Naive thymus-derived CD4-positive, alpha-beta T cell (primary cell): ENCODE measurements around the gene TUBB4A. TPM values are rescaled to one million over a fixed set of nuclear protein-coding genes. Genes with fewer than 3 reads are reported as not detected.

Source experiments
- ATAC-seq: fragments of 150-1000 bp; cut with Tn5 transposase; 2 replicates; pipeline ENCODE4 v1.10.0; 2021; ENCODE audit warnings: mild to moderate bottlenecking, moderate library complexity
- CTCF ChIA-PET: fragments of 350-600 bp; sonication (Branson Sonifier 250); formaldehyde crosslinking; loops from one replicate; lab custom pipeline; 2021; ENCODE audit warnings: antibody characterized with exemption; lab: Charles Lee
- POLR2A ChIA-PET: fragments of 350-600 bp; sonication (Branson Sonifier 250); formaldehyde crosslinking; loops from one replicate; lab custom pipeline; 2021; ENCODE audit warnings: antibody characterized with exemption, inconsistent platforms; lab: Charles Lee
- DNase-seq, 9 donors: peaks; one replicate each; pipeline versions ENCODE4 v3.0.0 to v3.0.0-alpha.2; 2020 to 2022; ENCODE audit warnings: mixed read lengths in 1 of 9
- H3K27ac ChIP-seq: one replicate; pipeline ENCODE4 v1.7.0; 2013; ENCODE audit warnings: mild to moderate bottlenecking, low read depth, low read length, moderate library complexity
- H3K27me3 ChIP-seq, 2 donors: one replicate each; pipeline ENCODE4 v1.7.0; 2013; ENCODE audit warnings: low read length in 2 of 2, mild to moderate bottlenecking in 2 of 2, moderate library complexity in 2 of 2; ENCODE audit not compliant: control insufficient read depth in 2 of 2, insufficient read depth in 2 of 2
- H3K36me3 ChIP-seq, 3 experiments: 1 replicate in 2 of 3; 2 replicates in 1 of 3; pipeline ENCODE4 v1.7.0; 2013; ENCODE audit warnings: low read length in 3 of 3, mild to moderate bottlenecking in 3 of 3, moderate library complexity in 1 of 3; ENCODE audit not compliant: insufficient read depth in 3 of 3, control insufficient read depth in 2 of 3
- H3K4me1 ChIP-seq, 2 donors: one replicate each; pipeline ENCODE4 v1.7.0; 2013; ENCODE audit warnings: low read length in 2 of 2, mild to moderate bottlenecking in 2 of 2, moderate library complexity in 1 of 2; ENCODE audit not compliant: control insufficient read depth in 2 of 2, insufficient read depth in 2 of 2
- H3K4me3 ChIP-seq: 2 replicates; pipeline ENCODE4 v1.7.0; 2013; ENCODE audit warnings: mild to moderate bottlenecking, low read length
- H3K9me3 ChIP-seq, 3 experiments: 1 replicate in 2 of 3; 2 replicates in 1 of 3; pipeline ENCODE4 v1.7.0; 2013; ENCODE audit warnings: low read length in 3 of 3; ENCODE audit not compliant: control insufficient read depth in 2 of 3
- H3K27ac Mint-ChIP-seq, 9 donors: one replicate each; pipeline ENCODE4 v1.8.0; 2020 to 2022; ENCODE audit warnings: mixed read lengths in 9 of 9, mild to moderate bottlenecking in 8 of 9, moderate library complexity in 5 of 9, inconsistent platforms in 2 of 9
- H3K27me3 Mint-ChIP-seq, 5 donors: one replicate each; pipeline ENCODE4 v1.8.0; 2021 to 2022; ENCODE audit warnings: mixed read lengths in 5 of 5, mild to moderate bottlenecking in 1 of 5
- H3K36me3 Mint-ChIP-seq, 5 donors: one replicate each; pipeline ENCODE4 v1.8.0; 2020 to 2022; ENCODE audit warnings: mixed read lengths in 5 of 5, mild to moderate bottlenecking in 3 of 5, inconsistent platforms in 1 of 5
- H3K4me1 Mint-ChIP-seq, 7 donors: one replicate each; pipeline ENCODE4 v1.8.0; 2020 to 2022; ENCODE audit warnings: mixed read lengths in 7 of 7, mild to moderate bottlenecking in 3 of 7, inconsistent platforms in 1 of 7
- H3K4me3 Mint-ChIP-seq, 10 donors: one replicate each; pipeline ENCODE4 v1.8.0; 2020 to 2022; ENCODE audit warnings: mild to moderate bottlenecking in 10 of 10, mixed read lengths in 10 of 10, moderate library complexity in 6 of 10, inconsistent platforms in 2 of 10
- H3K9me3 Mint-ChIP-seq, 11 donors: one replicate each; pipeline ENCODE4 v1.8.0; 2020 to 2022; ENCODE audit warnings: mixed read lengths in 11 of 11, mild to moderate bottlenecking in 4 of 11, inconsistent platforms in 1 of 11, moderate library complexity in 1 of 11
- intact Hi-C, 2 donors: fragments of 100-400 bp; cut with micrococcal nuclease; formaldehyde crosslinking; loops; one replicate each; pipeline ENCODE4 v1.15.1; 2023
- polyA plus RNA-seq, 2 donors: library from polyadenylated mRNA; unstranded; fragments of 300-500 nt; fragmentation: Illumina TruSeq; gene quantifications; one replicate each; pipeline ENCODE4 v1.2.3, GENCODE V29; 2021
- total RNA-seq, 6 experiments: library from RNA in 5 of 6; stranded (reverse) in 5 of 6; gene quantifications; 1 replicate in 5 of 6; 2 replicates in 1 of 6; pipeline ENCODE4 v1.2.3 and lab custom pipeline; 2021 to 2026

TUBB4A gene
- total and polyA plus RNA-seq, 7 experiments from 2014 or later: 1.5 to 7.6 (median 2.6) TPM

DNA sequence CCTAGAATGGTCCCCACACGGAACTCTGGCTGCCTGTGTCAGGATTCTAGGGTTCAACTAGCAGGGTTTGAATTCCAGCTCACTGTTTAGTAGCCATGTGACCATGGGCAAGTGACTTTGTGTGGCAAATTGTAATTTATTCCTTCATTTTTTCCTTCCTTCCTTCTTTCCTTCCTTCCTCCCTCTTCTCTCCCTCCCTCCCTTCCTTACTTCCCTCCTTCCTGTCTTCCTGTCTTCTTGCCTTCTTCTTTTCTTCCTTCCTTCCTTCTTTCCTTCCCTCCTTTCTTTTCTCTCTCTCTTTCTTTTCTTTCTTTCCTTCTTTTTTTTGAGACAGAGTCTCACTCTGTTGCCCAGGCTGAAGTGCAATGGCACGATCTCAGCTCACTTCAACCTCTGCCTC lies 12.0 kb downstream of the TUBB4A start:
- ATAC-seq (no peak), DNase-seq (no peak)
- H3K27me3 Mint-ChIP-seq: no peaks in the 10 kb centered on the region
- peaks cover 0 to 6% (median 0%) of the 10 kb centered on the region in 5 donors for H3K36me3 Mint-ChIP-seq
- H3K4me3 ChIP-seq: peak overlapping the region; percentile 14
- H3K4me3 Mint-ChIP-seq: peak overlapping the region in 5 of 10 donors; percentile 25 to 80 (median 57)
- H3K9me3 Mint-ChIP-seq: peaks cover 0 to 8% (median 4%) of the 10 kb centered on the region in 11 donors
- POLR2A ChIA-PET: interaction anchor here (0.6 to 1.1 kb wide), 3 partner anchors 9 to 278 kb away, joined by 3 to 5 read pairs (median 3); partner anchors contain the start of gene DENND1C
- CTCF ChIA-PET: no interaction called here
- H3K27ac ChIP-seq: no peak overlapping the region
- H3K9me3 ChIP-seq: peaks cover 0 to 6% (median 0%) of the 10 kb centered on the region in 3 experiments
- intact Hi-C loops: no loop called here
- H3K27me3 ChIP-seq: no peaks in the 10 kb centered on the region
- no peaks in the 10 kb centered on the region for H3K36me3 ChIP-seq
- peak overlapping the region in 2 of 9 donors; percentile 25 to 43 for H3K27ac Mint-ChIP-seq
- H3K4me1 ChIP-seq: peaks cover 0 to 6% of the 10 kb centered on the region in 2 donors
- peaks cover 0 to 9% (median 5%) of the 10 kb centered on the region in 7 donors for H3K4me1 Mint-ChIP-seq

DNA sequence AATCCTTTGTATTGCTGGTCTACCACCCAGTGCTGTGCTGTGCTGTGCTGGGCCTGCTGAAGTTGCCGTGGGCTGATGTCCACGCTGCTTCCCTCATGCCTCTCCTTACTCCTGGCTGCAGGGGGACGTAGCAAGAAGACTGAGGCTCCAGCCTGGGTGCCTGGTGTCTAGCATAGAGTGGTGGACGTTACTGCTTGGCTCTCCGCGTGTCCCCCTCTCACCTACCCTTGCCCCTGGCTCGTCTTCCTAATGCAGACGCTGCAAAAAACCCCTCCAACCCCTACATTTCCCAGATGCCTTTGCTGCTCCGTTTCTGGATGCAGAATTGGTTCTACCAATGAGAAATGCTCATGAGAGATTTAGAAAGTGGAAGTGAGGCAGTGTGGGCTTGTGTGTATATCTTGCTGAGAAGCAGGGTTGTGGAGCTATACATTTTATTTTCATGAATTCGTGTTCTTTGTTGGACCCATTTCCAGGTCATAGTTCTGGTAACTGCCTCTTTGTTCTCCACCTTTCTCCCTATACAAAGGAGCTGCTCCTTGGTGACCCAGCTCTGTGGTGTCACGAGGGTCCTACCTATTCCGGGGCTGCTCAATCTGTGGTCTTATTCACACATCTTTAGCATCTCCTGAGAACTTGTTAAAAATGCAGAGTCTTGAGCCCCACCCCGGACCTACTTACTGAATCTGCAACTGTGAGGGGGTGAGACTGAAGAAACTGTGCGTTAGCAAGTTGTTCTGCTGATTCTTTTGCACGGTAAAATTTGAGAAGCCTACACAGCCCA lies 12.6 kb downstream of the TUBB4A start:
- ATAC-seq: no peak
- H3K27me3 ChIP-seq: no peaks in the 10 kb centered on the region
- Mint-ChIP-seq H3K27ac (peak overlapping the region in 2 of 9 donors; percentile 25 to 38), H3K4me1 (peaks cover 0 to 9% (median 5%) of the 10 kb centered on the region in 7 donors), H3K27me3 (no peaks in the 10 kb centered on the region), H3K9me3 (peaks cover 0 to 8% (median 4%) of the 10 kb centered on the region in 11 donors), H3K4me3 (peak overlapping the region in 8 of 10 donors; percentile 16 to 80 (median 38)), H3K36me3 (peaks cover 0 to 6% (median 0%) of the 10 kb centered on the region in 5 donors)
- CTCF ChIA-PET: no interaction called here
- intact Hi-C loops: loop anchor here in 1 of 2 donors (10.0 kb wide), 1 partner anchor 65 kb away; the partner anchor contains the start of gene KHSRP
- peak overlapping the region; percentile 14 for H3K4me3 ChIP-seq
- no peak overlapping the region for H3K27ac ChIP-seq
- POLR2A ChIA-PET: interaction anchor here (0.6 to 1.1 kb wide), 5 partner anchors 8 to 278 kb away, joined by 3 to 5 read pairs (median 3); partner anchors contain the start of gene DENND1C
- no peaks in the 10 kb centered on the region for H3K36me3 ChIP-seq
- peaks cover 0 to 6% (median 0%) of the 10 kb centered on the region in 3 experiments for H3K9me3 ChIP-seq
- H3K4me1 ChIP-seq: peaks cover 0 to 6% of the 10 kb centered on the region in 2 donors
- no peak for DNase-seq

GRCh38 chr19:6484831-6485230 lies 17.3 kb downstream of the TUBB4A start:
- Mint-ChIP-seq H3K36me3 (peaks cover 0 to 8% (median 0%) of the 10 kb centered on the region in 5 donors), H3K27me3 (no peaks in the 10 kb centered on the region), H3K9me3 (no peaks in the 10 kb centered on the region), H3K4me1 (peaks cover 26 to 46% (median 36%) of the 10 kb centered on the region in 7 donors), H3K4me3 (no peak overlapping the region), H3K27ac (no peak overlapping the region)
- Histone ChIP-seq H3K4me1 (peaks cover 14 to 20% of the 10 kb centered on the region in 2 donors), H3K4me3 (no peak overlapping the region), H3K27me3 (no peaks in the 10 kb centered on the region), H3K36me3 (peaks cover 0 to 4% (median 0%) of the 10 kb centered on the region in 3 experiments), H3K27ac (no peak overlapping the region), H3K9me3 (no peaks in the 10 kb centered on the region)
- CTCF ChIA-PET: interaction anchor here (0.9 to 1.1 kb wide), 2 partner anchors 16 to 22 kb away, joined by 3 read pairs; no protein-coding TSS in a partner anchor
- ATAC-seq (no peak), DNase-seq (no peak)
- intact Hi-C loops: loop anchor here in 1 of 2 donors (10.0 kb wide), 1 partner anchor 60 kb away; the partner anchor contains the start of gene KHSRP
- POLR2A ChIA-PET: interaction anchor here (0.6 to 0.7 kb wide), 4 partner anchors 19 to 652 kb away, joined by 3 read pairs; no protein-coding TSS in a partner anchor

DNA sequence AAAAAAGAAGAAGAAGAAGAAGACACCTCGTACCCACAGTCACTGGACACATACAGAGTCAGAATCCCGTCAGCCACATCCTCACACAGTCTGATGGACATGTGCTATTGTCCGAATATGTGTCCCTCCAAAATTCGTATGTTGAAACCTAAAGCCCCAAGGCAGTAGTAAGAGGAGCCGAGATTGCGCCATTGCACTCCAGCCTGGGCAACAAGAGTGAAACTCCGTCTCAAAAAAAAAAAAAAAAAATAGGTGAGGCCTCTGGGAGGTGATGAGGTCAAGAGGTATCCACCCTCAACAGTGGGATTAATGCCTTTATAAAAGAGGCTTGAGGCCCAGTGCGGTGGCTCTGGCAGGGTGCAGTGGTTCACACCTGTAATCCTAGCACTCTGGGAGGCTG lies 17.9 kb downstream of the TUBB4A start:
- Histone ChIP-seq H3K27me3 (no peaks in the 10 kb centered on the region), H3K4me3 (no peak overlapping the region), H3K4me1 (peaks cover 19 to 25% of the 10 kb centered on the region in 2 donors), H3K9me3 (no peaks in the 10 kb centered on the region), H3K36me3 (peaks cover 0 to 4% (median 0%) of the 10 kb centered on the region in 3 experiments), H3K27ac (no peak overlapping the region)
- ChIA-PET POLR2A (interaction anchor here (0.7 to 1.1 kb wide), 2 partner anchors 25 to 29 kb away, joined by 3 to 4 read pairs; no protein-coding TSS in a partner anchor), CTCF (no interaction called here)
- Mint-ChIP-seq H3K27ac (no peak overlapping the region), H3K9me3 (no peaks in the 10 kb centered on the region), H3K27me3 (no peaks in the 10 kb centered on the region), H3K4me1 (peaks cover 30 to 46% (median 40%) of the 10 kb centered on the region in 7 donors), H3K4me3 (peak overlapping the region in 1 of 10 donors; percentile 23), H3K36me3 (peaks cover 0 to 8% (median 0%) of the 10 kb centered on the region in 5 donors)
- no peak for DNase-seq
- intact Hi-C loops: loop anchor here in 1 of 2 donors (10.0 kb wide), 1 partner anchor 59 kb away; the partner anchor contains the start of gene KHSRP
- ATAC-seq: no peak

GRCh38 chr19:6483235-6483634 lies 18.9 kb downstream of the TUBB4A start:
- Mint-ChIP-seq H3K27me3 (no peaks in the 10 kb centered on the region), H3K27ac (peak overlapping the region; percentile 67 to 99 (median 88)), H3K4me1 (peaks cover 30 to 46% (median 40%) of the 10 kb centered on the region in 7 donors), H3K9me3 (no peaks in the 10 kb centered on the region), H3K4me3 (peak overlapping the region in 7 of 10 donors; percentile 13 to 90 (median 17)), H3K36me3 (peaks cover 0 to 8% (median 0%) of the 10 kb centered on the region in 5 donors)
- Histone ChIP-seq H3K27ac (peak overlapping the region; percentile 27), H3K27me3 (no peaks in the 10 kb centered on the region), H3K9me3 (no peaks in the 10 kb centered on the region), H3K36me3 (peaks cover 0 to 11% (median 5%) of the 10 kb centered on the region in 3 experiments), H3K4me3 (no peak overlapping the region), H3K4me1 (peaks cover 26 to 27% of the 10 kb centered on the region in 2 donors)
- ChIA-PET POLR2A (interaction anchor here (0.7 to 1.1 kb wide), 4 partner anchors 9 to 33 kb away, joined by 3 to 5 read pairs (median 4); no protein-coding TSS in a partner anchor), CTCF (no interaction called here)
- ATAC-seq (no peak), DNase-seq (no peak)
- intact Hi-C loops: loop anchor here (2.0 to 10.0 kb wide), 2 partner anchors 22 to 58 kb away; partner anchors contain the start of gene KHSRP (in 1 of the 2)

DNA sequence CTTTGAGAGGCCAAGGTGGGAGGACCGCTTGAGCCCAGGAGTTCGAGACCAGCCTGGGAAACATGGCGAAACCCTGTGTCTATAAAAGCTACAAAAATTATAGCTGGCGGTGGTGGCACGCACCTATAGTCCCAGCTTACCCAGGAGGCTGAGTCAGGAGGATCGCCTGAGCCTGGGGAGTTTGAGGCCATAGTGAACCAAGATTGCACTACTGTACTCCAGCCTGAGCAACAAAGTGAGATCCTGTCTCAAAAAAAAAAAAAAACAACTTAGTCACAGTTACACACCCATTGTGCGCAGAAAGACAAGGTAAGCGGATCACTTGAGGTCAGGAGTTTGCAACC lies 19.8 kb downstream of the TUBB4A start:
- Histone ChIP-seq H3K27me3 (no peaks in the 10 kb centered on the region), H3K4me3 (peak overlapping the region; percentile 95), H3K36me3 (peaks cover 0 to 17% (median 5%) of the 10 kb centered on the region in 3 experiments), H3K4me1 (peaks cover 26 to 27% of the 10 kb centered on the region in 2 donors), H3K27ac (peak overlapping the region; percentile 94), H3K9me3 (no peaks in the 10 kb centered on the region)
- Mint-ChIP-seq H3K27me3 (no peaks in the 10 kb centered on the region), H3K4me3 (peak overlapping the region; percentile 88 to 100 (median 96)), H3K36me3 (peaks cover 0 to 8% (median 0%) of the 10 kb centered on the region in 5 donors), H3K27ac (peak overlapping the region; percentile 93 to 99 (median 96)), H3K9me3 (no peaks in the 10 kb centered on the region), H3K4me1 (peaks cover 30 to 46% (median 40%) of the 10 kb centered on the region in 7 donors)
- CTCF ChIA-PET: interaction anchor here (0.7 to 1.5 kb wide), 2 partner anchors 22 to 710 kb away, joined by 3 to 4 read pairs; partner anchors contain the start of gene SLC25A23
- ATAC-seq (no peak), DNase-seq (no peak)
- POLR2A ChIA-PET: interaction anchor here (0.7 to 2.2 kb wide), 9 partner anchors 8 to 110 kb away, joined by 3 to 24 read pairs (median 8); partner anchors contain the start of genes ALKBH7, CRB3, KHSRP and SLC25A23
- intact Hi-C loops: loop anchor here (2.0 to 10.0 kb wide), 2 partner anchors 22 to 58 kb away; partner anchors contain the start of gene KHSRP (in 1 of the 2)
